ENCODE results near the gene KRTAP20-1. TPM values are rescaled to one million over a fixed set of nuclear protein-coding genes. Genes with fewer than 3 reads are reported as not detected.

Gene KRTAP20-1
- polyA plus RNA-seq, 1 of the 3 experiments (the other 2 are of a cell fraction): not detected

- H2AFZ ChIP-seq (ENCODE audit: low read depth): no peak within 1 kb of the TSS
- no peaks in the 10 kb centered on the region for H3K79me2 ChIP-seq (ENCODE audit: insufficient read depth)
Observed at GRCh38 chr21:30620522-30620921, 4.3 kb downstream of the KRTAP20-1 start, which contains the start of gene KRTAP20-4. TSS of gene KRTAP20-4 (plus strand) at chr21:30620627.

More at GRCh38 chr21:30620522-30620921, 4.3 kb downstream of the KRTAP20-1 start, which contains the start of gene KRTAP20-4:
- no peak within 1 kb of the TSS for H3K4me3 ChIP-seq (ENCODE audit: low read depth in 2 of 2, low read length in 1 of 2)
- ChIA-PET POLR2A (no interaction called here), CTCF (no interaction called here)
- no peaks in the 10 kb centered on the region for H3K9me2 ChIP-seq
- H3K9ac ChIP-seq: no peak within 1 kb of the TSS
- TF ChIP-seq CTCF (IDR thresholded peaks at IDR 0.05) (no peak), MAX (IDR thresholded peaks at IDR 0.05; ENCODE audit: low read depth) (no peak), YY1 (IDR thresholded peaks at IDR 0.05; ENCODE audit: low read depth) (no peak), TEAD4 (IDR thresholded peaks at IDR 0.05; ENCODE audit: borderline replicate concordance, insufficient read depth) (no peak), FOSL2 (IDR thresholded peaks at IDR 0.05; ENCODE audit: borderline replicate concordance, low read depth) (no peak), NRF1 (IDR thresholded peaks at IDR 0.05; ENCODE audit: low read depth, low read length) (no peak), CHD2 (IDR thresholded peaks at IDR 0.05; ENCODE audit: low read length, partially characterized antibody) (no peak), POLR2AphosphoS5 (IDR thresholded peaks at IDR 0.05; ENCODE audit: low read depth, low read length) (no peak), GABPA (IDR thresholded peaks at IDR 0.05; ENCODE audit: low read depth) (no peak), USF2 (IDR thresholded peaks at IDR 0.05; ENCODE audit: borderline replicate concordance, low read depth, low read length) (no peak), SIN3A (IDR thresholded peaks at IDR 0.05; ENCODE audit: borderline replicate concordance, low read depth, low read length) (no peak), ZBTB33 (IDR thresholded peaks at IDR 0.05; ENCODE audit: borderline replicate concordance, low read depth) (no peak), SMC3 (IDR thresholded peaks at IDR 0.05; ENCODE audit: low read depth, low read length) (no peak), EP300 (IDR thresholded peaks at IDR 0.05; ENCODE audit: borderline replicate concordance in 1 of 2, low read depth in 1 of 2, low read length in 1 of 2) (no peak), IRF3 (IDR thresholded peaks at IDR 0.05; ENCODE audit: low read depth, low read length) (no peak), MEF2A (IDR thresholded peaks at IDR 0.05; ENCODE audit: borderline replicate concordance, low read depth) (no peak), FOXJ3 (CRISPR knock-in tag; IDR thresholded peaks at IDR 0.05) (no peak), USF1 (IDR thresholded peaks at IDR 0.05; ENCODE audit: borderline replicate concordance, low read depth) (no peak)
- H4K20me1 ChIP-seq (ENCODE audit: insufficient read depth): no peaks in the 10 kb centered on the region
- H3K27me3 ChIP-seq (ENCODE audit: insufficient read depth): no peaks in the 10 kb centered on the region
- H3K4me1 ChIP-seq (ENCODE audit: control insufficient read depth in 1 of 2, insufficient read depth in 2 of 2, low read depth in 1 of 2, low read length in 1 of 2): no peaks in the 10 kb centered on the region
- H3K27ac ChIP-seq (ENCODE audit: low read depth in 2 of 2, low read length in 1 of 2): no peak within 1 kb of the TSS; a peak in 1 of 4 replicates
- DNase-seq: no peak
- no peaks in the 10 kb centered on the region for H3K36me3 ChIP-seq (replicated peaks in 1 of 2; ENCODE audit: control insufficient read depth in 1 of 2, insufficient read depth in 2 of 2, low read length in 1 of 2)
- H3K9me3 ChIP-seq: no peaks in the 10 kb centered on the region
- WGBS (ENCODE audit: low lambda C conversion rate): 6% methylated on average over 3 of the region's 3 CpGs
- no peaks in the 10 kb centered on the region for H3F3A ChIP-seq (replicated peaks; ENCODE audit: insufficient read depth)
- H3K4me2 ChIP-seq: no peak within 1 kb of the TSS

Data from SK-N-SH (cell line).